Measurements from ENCODE around the gene SCAMP2. TPM values are rescaled to one million over a fixed set of nuclear protein-coding genes. Genes with fewer than 3 reads are reported as not detected.

SCAMP2 gene
- total RNA-seq, 1 experiment from 2014 or later, result 21.3 TPM

- no peak for DNase-seq (ENCODE audit: low spot score)
These were observed 14.8 kb downstream of the SCAMP2 start for GRCh38 chr15:74858369-74858740.

- no peak for DNase-seq (ENCODE audit: low spot score)
These were observed 15.3 kb downstream of the SCAMP2 start for GRCh38 chr15:74857671-74858368.

DNA sequence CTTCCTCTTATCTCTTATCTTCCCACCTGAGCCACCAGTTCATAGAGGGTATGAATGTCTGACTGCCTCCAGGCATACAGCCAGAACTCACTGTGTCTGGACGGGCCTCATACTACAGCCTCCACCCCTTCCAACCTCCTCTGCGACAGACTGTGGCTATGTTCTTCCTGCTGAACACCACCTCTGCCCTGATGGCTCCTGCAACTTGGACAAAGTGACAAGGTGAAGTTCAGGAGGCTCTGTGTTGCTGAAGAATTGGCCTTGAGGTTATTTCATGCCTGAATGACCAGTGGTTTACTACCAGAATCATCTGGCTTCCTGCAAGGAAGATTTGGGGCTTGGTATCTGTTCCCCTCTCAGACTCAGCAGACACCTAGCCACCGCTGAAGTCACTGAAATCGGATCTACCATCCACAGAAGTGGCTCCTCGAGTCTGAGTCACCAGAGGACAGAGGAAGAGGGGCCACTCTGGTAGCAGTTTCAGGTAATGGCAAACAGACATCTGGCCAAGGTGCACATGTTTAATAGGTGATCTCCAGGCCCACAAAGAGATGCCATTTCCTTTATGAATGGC is 16.0 kb downstream of the SCAMP2 start:
- DNase-seq (ENCODE audit: low spot score), result no peak

DNA sequence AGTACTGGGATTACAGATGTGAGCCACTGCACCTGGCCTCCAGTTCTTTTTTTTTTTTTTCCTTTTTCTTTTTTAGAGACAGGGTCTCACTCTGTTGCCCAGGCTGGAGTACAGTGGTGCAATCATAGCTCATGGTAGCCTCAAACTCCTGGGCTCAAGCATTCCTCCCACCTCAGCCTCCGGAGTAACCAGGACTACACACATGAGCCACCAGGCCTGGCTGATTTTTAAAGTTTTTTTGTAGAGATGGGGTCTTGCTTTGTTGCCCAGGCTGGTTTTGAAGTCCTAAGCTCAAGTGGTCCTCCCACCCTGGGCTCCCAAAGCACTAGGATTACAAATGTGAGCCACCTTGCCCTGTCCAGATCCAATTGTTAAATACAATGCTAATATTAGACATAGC is 16.6 kb downstream of the SCAMP2 start:
- no peak for DNase-seq (ENCODE audit: low spot score)

- no peak for DNase-seq (ENCODE audit: low spot score)
These were observed 17.3 kb downstream of the SCAMP2 start for GRCh38 chr15:74855857-74856256.

DNA sequence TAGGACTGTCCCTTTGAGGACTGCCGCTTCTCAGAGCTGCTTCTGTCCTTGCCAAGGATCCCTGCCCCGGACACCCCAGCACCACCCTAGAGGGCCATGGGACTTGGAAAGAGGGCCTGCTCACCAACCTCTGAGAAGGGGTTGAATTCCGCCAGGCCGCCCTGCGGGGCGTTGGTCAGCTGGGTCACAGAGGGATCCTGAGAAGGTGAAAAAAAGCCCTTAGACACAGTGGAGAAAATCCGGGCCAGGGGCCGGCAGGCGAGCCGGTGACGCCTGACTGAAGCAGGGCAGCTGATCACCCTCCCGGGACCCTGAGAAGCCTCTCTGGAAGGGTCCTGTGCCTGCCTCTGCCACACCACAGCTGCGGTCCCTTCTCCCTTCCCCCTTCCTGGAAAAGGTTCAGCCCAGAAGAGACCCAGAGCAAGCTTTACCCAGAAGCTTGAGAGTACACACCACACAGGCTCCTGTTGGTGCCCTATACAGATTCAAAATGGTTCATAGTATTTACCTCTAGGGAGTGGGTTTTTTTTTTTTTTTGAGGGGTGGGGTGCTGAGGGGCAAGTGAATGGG is 18.6 kb downstream of the SCAMP2 start:
- DNase-seq (ENCODE audit: low spot score), result no peak

DNA sequence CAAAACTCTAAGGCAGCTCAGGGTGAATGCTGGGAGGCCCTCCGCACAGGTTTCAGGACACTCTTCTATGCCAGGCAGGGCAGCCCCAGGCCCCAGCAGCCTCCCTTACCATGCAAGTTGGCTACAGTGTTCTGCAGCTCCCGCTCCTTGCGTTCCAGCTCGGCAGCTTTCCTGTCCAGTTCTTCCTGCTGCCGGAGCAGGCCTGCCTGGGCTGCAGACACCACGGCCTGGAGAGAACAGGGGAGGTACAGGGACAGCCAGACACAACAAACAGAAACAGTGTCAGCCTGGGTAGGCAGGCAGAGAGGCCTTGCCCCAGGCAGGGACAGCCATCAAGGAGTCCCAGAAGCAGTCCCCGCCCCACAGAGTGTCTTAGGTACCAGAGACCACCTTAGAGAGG is 21.2 kb downstream of the SCAMP2 start:
- no peak for DNase-seq (ENCODE audit: low spot score)

DNA sequence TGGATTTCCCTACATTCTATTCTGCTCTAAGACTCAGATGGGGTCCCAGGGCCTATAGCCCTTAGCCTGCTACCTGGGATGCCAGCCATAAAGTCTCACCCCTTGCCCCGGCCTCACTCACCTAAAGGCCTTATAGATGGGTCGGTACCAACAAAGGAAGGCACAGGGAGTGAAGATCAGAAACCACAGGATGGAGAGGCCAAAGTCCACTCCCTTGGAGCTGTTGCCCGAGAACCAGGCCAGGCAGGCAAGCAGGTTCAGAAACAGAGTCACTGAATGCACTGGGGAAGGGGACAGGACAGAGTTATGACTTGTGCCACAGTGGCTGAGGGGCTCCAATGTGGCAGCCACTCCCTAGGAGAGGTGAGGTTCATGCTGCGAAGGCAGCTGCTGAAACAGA is 22.8 kb downstream of the SCAMP2 start:
- no peak for DNase-seq (ENCODE audit: low spot score)

- DNase-seq (ENCODE audit: low spot score), result no peak
These were observed 25.7 kb downstream of the SCAMP2 start for GRCh38 chr15:74847432-74847831.

DNA sequence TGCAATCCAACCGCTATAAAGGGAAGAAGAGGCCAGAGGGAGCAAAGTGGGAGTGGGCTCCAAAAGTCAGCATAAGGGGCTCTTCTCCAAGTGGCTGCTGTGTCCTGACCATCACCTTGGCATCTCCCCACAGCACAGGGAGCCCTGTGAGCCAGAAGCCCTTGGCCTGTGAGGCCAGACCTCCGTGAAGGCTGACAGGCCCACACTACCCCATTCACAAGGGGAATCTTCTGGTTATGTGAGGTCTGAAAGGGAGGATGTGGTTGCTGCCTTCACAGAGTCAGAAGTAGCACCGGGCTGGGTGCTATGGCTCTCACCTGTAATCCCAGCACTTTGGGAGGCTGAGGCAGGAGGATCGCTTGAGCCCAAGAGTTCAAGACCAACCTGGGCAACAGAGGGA is 27.6 kb downstream of the SCAMP2 start:
- DNase-seq (ENCODE audit: low spot score), result no peak

DNA sequence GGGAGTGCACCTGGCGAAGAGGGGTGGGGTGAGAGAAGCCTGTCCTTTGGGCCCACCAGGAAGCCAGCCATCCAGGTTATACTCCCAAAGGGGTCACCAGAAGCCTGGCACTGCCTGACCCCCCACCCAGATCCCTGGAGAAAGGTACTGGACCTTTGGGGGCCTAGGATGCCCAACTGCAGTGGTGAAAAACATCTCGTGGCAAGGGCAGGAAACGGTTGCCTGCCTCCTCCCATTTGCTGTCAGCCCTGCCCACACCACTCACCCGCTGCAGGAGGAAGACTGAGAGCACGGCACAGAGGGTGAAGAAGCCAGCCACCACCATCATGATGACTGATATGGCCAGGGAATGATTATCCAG is 28.0 kb downstream of the SCAMP2 start:
- DNase-seq (ENCODE audit: low spot score), result no peak

- DNase-seq (ENCODE audit: low spot score), result no peak
These were observed 28.6 kb downstream of the SCAMP2 start for GRCh38 chr15:74844319-74845207.

DNA sequence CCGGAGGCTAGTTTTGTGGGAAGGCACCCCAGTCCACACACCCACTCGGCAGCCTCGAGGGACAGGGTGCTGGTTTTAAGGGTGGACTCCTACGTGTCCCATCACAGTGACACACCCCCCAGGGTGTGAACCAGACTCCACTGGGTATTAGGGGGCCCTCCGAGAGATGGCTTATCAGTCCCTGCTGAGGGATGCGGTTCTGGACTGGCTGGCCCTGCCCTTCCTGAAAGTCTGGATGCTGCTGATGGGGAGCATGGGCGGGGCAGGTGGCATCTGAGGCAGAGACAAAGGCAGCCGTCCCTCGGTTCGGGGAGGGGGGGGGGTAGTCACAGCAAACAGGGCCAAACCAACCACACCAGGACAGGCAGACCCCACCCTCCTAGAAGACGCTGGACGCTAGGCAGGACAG is 29.3 kb downstream of the SCAMP2 start:
- DNase-seq (ENCODE audit: low spot score), result no peak

DNA sequence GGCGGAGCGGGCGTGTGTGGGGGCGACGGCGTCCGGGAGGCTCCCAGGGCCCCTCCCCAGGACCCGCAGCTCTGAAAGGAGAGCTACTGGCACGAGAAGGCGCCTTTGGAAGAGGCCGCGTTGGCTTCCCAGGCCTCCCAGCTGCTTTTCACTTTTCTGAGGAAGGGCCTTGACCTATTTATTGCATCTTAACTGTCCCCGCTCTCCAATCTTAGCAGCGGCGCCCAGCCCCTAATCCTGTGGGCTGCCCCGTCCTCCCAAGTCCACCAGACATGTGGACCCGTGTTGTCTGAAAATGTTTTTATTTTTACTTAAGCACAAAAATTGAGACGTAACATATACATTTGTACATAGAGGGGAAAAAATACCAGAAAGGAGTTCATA is 29.7 kb downstream of the SCAMP2 start:
- DNase-seq (ENCODE audit: low spot score), result no peak

DNA sequence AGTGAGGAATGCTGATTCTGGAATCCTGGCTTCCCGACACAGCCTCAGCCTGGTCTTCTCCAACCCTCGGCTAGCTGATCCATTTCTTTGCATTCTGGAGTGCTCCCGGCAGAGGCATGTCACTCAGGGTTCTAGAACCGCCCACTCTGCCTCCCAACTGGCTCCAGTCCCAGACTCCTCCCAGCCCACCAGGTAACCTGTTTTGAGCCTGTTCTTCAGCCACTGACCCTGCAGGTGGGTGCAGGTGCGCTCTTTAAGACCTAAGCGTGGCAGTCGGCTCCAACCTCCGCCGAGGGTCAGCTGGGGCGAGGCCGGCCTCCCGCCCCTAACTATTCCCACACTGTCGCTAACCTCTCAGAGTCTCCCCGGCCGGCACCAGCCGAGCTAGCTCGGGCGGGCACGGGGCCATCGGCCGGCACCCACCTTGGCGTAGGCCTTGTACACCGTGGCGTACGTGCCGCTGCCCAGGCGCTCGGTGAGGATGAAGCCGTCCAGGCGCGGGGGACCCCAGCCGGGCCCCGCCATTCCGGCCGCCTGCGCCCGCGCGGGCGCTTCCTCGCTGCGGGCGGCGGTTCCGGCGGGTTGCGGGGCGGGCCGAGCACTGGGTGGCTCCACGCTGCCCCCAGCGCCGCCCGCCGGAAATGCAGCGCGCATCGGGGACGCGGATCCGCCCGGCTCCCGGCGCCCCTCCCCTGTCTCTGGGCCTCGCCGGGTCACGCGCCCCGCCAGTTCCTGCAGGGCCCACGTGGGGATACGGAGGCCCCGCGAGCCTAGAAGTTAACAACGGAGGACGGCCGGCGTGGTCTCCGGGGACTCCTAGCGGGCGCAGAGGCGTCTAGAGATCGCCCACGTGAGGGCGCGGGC is 30.4 kb downstream of the SCAMP2 start, which contains the start of gene ULK3:
TSS of gene ULK3 (minus strand) at position 576 of the 864 bp plus-strand sequence. CDS start at position 525, 51 bp downstream.
- DNase-seq (ENCODE audit: low spot score), result peak; percentile 82

- DNase-seq (ENCODE audit: low spot score), result no peak
These were observed 31.2 kb downstream of the SCAMP2 start for GRCh38 chr15:74841891-74842373.

DNA sequence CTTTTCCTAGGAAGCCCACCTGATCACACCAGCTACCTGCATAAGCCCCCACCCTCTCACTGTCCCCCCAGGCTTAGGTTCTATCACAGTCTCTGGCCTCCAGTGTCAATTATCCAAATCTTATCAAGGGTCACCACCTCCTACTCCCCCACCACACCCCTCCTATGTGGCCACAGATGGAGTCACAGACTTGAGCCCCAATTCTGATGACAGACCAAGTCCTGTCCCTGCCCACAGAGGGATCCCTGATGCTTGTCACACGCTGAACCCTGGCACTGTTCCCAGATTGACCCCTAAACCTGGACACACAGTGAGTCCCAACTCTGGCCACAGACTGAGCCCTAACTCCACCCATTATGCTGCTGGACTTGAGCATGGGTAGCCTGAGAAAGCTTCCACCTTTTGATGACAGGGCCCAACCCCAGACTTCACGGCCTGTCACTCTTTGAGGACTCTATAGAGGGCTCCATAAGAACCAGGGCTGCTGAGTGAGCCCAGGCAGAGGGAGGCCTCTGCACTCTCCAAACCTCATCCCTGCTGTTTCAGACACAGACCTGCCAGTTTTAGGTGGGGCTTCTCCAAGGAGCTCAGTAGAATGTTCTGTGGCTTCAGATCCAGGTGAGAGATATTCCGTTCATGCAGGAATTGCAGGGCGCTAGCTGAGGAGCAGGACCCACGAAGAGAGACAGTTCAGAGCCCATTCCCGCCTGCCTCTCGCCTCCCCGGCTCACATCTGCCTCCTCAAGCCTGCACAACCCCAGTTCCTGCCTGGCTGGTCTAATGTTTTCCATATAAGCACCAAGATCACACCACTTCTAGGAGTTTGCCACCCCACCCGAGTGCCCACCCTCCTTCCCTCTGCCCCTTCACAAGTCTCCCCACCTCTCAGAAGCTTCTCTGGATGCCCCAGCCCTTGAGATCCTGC is 32.1 kb downstream of the SCAMP2 start:
- no peak for DNase-seq (ENCODE audit: low spot score)

- DNase-seq (ENCODE audit: low spot score), result no peak
These were observed 33.4 kb downstream of the SCAMP2 start for GRCh38 chr15:74839526-74840395.

All from H4 (cell line).